MV-4-11 (cell line): ENCODE data around the gene EFNB2.

ENCODE experiments used
- DNase-seq: peaks from one replicate; lab custom pipeline; 2025; lab: John Stamatoyannopoulos, UW

EFNB2 gene, protein sequence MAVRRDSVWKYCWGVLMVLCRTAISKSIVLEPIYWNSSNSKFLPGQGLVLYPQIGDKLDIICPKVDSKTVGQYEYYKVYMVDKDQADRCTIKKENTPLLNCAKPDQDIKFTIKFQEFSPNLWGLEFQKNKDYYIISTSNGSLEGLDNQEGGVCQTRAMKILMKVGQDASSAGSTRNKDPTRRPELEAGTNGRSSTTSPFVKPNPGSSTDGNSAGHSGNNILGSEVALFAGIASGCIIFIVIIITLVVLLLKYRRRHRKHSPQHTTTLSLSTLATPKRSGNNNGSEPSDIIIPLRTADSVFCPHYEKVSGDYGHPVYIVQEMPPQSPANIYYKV

DNA sequence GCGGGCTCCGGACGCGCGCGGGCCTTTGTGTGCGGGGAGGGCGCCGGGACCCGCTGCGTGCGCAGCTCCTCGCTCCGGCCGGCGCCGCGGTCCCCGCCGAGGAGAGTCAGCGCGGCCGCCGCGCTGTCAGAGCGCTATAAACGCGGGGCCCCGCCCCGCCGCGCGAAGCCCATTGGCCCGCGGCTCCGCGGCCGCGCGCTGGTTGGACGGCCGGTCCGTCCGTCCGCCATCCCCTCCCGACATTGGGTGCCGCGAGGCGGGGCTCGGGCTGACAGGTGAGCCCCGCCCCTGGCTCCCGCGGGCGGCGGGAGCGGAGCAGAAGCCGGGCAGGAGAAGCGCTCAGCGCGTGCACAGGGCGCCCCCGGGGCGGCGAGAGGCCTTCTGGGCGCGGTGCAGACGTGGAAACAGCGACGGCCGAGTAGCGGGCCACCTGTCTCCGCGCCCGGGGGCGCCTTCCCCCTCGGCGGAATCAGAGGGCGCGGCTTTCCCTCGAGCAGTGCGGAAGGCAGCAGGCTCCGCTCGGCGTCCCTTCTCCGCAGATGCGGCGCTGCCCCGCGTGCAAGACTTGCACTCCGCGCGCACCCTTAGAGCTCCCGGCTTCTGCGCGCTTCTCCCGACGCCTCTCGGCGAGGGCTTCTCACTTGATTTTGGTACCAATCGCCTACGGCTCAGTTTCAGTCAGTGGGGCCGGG lies at the start of gene EFNB2:
EFNB2 (minus strand) TSS at position 111 of the 692 bp plus-strand sequence. CDS start 698 bp downstream, outside the sequence.
- peak; percentile 16 for DNase-seq

DNA sequence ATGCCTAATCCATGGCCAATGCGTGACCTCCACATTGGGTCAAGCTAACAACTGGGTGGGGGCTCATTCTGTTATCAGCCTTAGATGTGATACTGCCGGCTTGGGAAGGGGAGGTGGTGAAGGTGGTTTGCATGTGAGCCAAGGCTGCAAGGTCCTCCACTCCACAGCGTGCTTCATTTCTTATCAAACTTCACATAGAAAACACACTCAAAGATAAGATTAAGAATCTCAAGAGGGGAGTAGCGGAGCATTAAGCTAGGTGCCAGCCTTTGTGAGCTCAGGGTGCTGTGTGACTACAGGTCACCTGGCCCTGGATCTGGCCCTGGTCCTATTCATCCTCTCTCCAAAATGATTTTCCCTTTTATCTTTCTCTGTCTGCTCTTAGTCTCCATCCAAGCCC lies 45.8 kb upstream of the EFNB2 start:
- DNase-seq, result no peak

DNA sequence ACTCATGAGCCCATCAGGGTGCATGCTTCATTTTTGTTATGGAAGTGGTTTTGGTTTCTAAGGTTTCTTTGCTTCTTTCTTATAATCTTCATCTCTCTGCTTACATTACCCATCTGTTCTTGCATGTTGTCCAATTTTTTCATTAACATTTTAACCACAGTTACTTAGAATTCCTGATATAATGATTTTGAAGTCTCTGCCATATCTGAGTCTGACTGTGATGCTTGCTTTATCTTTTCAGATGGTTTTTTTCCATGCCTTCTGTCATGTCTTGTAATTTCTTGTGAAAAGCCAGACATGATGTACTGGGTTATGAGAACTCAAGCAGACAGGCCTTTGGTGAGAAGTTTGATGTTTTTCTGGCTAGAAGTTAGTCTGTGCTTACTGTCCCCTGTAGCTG lies 40.4 kb upstream of the EFNB2 start:
- DNase-seq, result no peak

DNA sequence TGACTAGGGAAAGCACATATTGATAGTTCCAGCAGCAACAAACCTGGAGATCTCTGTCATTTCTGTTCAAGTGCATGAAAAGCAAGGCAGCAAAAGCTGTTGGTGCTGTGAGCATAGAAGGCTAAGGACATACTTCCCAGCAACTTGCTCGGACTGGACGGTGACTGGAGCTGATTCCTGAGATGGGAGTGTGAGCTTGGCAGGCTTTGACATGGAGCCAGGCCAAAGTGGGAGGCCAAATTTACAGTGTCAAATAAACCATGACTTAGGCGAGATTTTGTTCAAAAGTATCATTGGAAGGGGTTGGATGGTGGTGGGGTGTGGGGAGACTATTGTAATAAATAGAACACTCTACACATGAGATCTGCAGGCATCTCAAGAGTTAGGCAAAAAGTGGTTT lies 38.4 kb upstream of the EFNB2 start:
- no peak for DNase-seq

DNA sequence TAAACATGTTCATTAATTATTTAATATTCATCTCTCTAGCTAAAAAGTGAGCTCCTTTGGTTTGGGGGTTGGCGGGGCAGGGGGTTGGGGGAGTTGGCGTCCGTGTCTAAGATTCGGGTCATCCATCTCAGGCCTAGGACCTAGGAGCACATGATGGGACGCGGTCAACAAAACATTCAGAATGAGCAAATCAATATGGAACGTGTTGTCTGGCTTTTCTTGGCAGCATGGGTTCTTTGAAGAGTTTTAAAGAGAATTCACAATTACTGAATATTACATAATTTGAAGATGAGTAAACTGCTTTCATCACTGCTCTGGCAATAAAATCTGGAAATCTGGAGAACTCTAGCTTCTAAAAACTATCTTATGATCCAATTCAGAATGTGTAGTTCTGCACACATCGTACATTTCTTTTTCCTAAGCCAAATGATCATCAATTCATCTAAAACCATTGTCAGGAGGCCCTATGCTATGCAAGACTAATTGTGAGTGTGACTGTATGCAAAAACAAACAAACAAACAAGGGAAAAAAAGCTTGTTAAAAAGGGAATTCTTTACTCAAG lies 37.9 kb upstream of the EFNB2 start:
- no peak for DNase-seq

DNA sequence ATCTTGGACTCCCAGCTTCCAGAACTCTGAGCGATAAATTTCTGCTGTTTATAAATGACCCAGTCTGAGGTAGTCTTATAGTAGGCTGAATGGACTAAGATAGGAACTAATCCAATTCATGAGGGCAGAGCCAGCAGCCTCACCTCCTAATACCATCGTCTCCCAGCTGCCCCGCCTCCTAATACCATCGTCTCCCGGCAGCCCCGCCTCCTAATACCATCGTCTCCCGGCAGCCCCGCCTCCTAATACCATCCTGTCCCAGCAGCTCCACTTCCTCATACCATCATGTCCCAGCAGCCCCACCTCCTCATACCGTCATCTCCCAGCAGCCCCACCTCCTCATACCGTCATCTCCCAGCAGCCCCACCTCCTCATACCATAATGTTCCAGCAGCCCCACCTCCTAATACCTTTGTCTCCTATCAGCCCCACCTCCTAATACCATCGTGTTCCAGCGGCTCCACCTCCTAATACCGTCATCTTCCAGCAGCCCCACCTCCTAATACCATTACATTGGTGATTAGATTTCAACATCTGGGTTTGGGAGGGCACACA lies 34.9 kb upstream of the EFNB2 start:
- no peak for DNase-seq

DNA sequence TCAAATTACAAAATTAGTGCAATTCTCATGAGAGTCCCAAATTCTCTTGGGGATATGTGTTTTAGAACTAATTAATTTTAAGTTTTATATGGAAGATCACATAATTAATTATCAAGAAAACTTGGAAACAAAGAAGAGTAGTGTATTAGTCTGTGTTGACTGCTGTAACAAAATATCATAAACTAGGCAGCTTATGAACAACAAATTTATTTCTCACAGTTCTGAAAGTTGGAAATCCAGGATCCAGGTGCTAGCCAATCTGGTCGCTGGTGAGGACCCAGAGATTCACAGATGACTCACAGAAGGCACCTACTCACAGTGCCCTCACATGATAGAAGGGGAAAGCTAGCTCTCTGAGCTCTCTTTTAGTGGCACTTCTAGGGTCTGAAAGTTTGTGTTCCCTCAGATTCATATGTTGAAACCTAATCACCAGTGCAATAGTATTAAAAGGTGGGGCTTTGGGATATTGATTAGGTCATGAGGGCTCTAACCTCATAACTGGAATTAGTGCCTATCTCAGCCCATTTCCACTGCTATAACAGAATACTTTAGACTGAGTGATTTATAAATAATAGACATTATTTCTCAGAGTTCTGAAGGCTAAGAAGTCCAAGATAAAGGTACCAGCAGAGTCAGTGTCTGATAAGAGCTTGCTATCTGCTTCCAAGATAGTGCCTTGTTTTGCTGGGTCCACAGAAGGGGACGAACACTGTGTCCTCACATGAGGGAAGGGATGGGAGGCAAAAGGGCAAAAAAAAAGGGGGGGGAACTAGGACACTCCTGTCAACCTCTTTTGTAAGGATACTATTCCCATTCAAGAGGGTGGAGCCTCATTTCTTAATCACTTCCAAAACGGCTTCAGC lies 34.0 kb upstream of the EFNB2 start:
- DNase-seq, result no peak

DNA sequence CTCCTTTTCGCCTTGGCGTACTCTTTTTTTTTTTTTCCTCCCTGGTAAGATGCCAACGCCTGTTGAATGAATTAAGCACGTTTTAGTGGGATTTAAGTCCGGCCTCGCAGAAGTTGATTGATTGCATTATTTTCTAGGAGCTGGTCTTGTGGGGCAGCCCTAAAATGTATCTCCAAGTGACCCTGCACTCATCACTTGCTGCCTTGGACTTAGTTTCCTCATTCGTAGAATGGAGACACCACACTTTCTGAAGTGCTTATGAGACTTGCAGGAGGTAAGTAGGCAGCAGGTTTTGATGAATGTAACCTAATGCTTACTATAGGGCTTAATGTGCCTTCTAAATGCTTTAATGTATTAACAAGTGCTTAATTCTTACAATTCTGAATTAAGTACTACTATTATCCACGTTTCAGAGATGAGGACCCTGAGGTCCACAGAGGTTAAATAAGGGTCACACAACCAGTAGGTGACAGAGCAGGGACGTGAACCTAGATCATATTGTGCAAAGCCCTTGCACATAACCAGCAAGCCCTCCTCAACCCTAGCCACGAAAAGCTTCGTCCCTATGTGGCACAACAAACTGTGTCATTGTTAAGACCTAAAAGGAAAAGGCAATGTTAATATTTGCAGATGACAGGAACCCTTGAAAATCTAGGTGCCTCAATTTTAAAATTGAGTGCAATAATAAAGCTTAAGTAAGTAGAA lies 33.0 kb upstream of the EFNB2 start:
- DNase-seq, result peak; percentile 32

DNA sequence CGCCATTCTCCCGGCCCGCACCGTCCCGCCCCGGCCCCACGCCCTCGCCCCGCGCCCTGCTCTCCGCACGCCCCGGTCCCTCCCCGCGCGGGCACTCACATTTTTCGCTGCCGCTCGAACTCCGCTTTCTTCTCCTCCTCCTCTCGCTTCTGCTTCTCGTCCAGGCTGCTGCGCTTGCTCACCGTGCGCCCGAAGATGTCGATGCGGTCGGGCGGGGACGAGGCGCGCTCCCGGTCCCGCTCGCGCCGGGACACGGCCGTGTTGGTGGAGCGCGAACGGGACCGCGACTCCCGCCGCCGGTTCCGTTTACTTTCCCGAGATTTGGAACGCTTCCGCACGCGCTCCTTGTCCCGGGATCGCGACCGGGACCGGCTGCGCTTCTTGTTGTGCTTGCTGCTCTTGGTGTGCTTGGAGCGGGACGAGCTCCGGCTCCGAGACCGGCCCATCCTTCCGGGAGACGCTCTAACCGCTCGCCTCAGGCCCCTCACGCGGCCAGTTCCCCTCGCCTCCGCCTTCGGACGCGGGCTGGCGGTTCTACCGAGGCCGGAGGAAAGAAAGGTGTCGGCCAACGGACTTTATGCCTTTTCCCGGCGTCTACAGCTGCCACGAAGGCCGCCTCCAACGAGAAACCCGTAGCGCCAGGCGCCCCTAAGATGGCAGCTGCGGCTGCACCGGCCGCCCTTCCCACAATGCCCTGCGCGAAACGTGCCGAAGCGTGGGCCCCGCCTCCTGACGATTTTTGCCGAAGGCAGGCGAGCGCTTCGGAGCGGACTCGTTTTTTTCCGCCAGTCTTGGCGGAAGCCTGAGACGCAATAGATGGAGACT lies 32.2 kb upstream of the EFNB2 start, which contains the start of gene ARGLU1:
ARGLU1 (minus strand) TSS at position 664 of the 825 bp plus-strand sequence; CDS start at position 446, 218 bp downstream.
- peak; percentile 87 for DNase-seq

DNA sequence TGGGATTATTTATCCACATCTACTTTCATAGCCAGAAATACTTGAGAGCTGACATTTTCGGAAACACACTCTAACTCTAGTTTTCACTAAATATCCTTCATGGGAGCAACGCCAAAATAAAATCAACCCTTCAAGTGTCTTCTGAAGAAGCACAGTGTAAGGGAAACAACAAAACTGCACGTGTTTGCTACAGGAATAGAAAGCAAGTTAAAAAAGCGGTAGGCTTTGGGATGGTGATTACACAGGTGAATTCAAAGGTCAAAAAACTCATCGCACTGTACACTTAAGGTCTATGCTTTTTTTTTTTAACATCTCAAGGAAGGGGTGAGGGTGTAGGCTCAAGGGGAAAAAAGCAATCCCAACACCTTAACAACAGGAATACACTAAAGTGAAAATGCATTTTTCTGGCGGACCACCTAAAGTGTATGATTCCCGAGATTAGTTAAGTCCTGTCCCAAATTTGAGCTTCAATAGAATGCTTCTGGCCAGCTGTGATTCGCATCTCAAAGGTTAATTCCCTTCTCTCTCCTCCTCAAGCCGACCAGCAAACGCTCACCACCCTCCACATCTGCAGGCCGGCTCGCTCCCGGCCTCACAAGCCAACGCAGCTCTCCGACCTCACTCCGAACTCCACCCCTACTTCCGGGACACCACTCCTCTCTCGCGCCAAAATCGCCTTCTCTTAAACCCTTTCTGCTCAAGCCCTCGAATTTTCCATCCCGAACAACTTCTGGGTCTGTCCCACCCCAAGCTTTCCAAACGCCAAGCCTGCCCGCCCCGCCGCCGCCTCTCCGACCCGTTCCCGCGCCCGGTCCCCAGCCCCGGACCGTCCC lies 31.4 kb upstream of the EFNB2 start:
- DNase-seq, result peak; percentile 43

DNA sequence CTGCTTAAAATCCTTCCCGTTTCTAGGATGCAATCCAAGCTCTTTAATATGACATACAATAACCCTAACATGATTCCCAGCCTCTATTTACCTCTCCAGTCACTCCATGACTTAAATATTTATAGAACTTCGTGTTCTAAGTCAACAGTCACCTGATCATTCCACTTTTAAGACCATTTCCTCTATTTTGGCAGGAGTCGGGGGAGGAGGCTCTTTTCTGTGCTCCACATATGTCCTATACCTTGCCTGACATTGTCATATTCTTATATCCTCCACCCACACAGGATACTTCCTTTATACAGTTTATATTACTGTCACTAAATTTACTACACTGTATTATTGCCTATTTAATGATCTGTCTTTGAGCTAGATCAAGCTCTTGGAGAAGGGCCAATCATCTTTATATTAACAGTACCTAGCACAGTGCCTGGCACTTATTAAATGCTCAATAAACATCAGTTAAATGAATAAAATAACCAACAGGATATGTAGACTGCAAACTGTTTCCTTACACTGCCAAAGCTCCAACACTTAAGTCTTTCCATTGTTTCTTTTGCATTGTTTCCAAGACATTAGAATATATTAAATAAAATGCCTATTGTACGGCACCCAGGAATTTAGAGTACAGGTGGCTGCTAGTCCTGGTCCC lies 29.8 kb upstream of the EFNB2 start:
- DNase-seq, result peak; percentile 19

DNA sequence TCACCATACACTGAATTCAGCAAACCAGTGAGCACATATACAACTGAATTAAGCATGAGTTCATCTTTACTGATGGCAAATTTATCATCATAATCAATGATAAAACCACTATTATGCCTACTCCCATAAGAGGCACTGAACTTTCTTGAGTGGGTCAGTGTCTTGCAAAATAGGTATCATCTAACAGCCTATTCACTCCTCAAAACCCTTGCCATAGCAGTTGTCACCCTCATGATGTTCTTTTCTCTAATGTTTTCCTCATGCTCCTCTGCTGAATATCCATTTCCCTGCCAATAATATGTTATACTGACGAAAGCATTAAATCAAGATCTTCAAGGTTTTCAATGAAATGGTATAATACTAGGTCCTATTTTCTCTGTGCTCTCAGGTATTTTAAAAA lies 26.8 kb upstream of the EFNB2 start:
- DNase-seq, result no peak

DNA sequence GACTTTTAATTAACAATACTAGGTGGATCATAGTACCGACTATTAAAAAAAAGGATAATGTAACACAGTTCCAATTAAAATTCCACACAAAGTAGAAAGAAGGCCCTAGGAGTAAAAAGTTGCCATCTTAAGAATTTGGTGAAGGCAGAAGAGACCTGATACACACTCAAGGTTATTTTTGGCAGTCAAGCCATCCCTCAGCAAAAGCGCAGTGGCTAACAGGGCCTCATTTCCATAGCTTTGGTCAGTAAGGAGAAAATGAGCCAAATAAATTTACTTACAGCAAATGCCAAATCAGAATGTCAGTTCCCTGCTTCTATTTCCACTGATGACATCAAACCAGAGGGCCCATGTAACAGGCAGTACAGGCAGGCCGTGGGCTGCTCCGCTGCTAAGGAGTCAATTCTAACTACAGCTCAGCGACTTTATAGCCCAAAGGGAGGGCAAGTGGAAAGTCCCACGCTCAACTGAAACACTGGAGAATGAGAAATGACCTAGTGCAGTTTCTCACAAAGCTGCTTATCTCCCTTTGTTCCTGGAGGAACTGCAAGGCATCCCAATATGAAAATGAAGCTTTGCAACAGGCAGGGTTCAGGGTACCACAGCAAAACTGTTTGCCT lies 26.2 kb upstream of the EFNB2 start:
- DNase-seq, result no peak

DNA sequence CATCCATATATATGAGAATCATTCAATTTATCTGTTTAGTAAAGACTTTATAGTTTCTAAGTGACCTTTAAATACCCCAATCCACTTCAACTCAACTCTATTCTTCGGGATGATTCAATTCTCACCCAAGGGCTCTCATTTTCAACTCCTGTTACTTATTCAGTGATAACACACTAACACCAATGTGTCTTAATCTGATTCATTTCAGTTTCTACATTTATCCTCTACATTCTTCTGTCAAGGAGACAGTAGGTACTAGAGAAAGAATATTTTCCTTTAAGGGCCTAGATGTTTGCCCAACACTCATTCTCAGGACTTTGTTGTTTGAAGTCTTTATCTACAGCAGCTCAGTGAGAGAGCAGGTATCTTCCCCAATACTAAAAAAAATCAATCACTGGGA lies 25.4 kb upstream of the EFNB2 start:
- no peak for DNase-seq

DNA sequence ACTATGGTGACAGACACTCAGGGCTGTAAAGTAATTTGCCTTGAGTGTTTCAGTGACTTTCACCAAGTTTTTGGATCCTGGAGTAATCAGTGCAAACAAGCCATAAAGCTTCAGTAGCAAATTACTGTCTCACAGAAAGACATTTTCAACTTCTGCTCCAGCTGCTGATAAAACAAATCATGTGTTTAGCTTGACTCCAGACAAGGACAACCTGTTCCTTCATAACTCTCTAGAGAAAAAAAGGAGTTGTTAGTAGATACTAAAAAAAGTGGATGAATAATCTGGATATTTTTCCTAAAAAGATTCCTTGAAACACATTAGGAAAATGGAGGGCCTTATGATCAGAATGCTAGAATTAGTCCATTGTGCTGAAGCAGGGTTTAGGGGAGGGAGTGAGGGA lies 23.1 kb upstream of the EFNB2 start:
- no peak for DNase-seq

DNA sequence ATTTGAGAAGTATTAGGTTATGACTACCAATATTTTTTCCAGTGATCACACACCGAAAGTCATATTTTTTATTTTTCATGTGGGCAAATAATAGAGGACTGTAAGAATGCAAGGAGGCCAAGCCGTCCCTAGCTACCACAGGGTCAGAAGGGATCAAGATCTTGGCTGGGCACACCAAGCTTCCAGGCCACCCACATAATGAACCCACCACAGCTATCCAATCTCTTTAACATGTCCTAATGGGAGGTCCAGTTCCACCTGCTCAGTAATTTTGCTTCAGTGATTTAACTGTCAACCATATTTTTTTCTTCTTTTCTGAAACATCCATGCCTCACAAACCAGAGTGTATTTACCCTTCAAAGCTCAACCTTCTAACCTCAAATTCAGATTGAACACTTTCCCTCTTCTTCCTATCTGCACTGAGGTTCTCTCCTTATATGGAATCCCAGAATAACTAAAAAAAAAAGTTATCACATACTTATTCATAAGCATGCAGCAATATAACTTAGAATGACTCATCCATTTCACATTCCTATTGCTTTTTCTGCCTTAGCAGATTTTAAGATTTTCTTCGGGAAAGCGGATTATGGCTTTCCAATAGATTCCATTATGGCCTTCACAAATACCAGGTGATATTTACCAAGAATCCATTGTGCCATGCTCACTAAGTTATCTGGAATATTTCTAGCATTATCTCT lies 20.3 kb upstream of the EFNB2 start:
- no peak for DNase-seq

DNA sequence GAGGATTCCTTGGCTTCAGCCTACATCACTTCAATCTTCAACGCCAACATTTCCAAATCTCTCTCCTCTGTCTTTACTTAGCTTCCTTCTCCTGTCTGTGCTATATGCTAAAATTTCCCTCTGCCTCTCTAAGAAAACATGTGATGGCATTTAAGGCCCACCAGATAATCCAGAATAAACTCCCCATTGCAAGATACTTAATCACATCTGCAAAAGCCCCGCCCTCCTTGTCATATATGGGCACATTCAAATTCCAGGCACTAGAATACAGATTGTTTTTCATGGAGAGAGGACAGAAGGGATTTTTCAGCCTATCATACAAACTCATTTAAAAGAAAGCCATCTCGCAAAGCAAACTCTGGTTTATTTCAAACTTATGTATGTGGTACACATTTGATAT lies 16.3 kb upstream of the EFNB2 start:
- DNase-seq, result no peak

DNA sequence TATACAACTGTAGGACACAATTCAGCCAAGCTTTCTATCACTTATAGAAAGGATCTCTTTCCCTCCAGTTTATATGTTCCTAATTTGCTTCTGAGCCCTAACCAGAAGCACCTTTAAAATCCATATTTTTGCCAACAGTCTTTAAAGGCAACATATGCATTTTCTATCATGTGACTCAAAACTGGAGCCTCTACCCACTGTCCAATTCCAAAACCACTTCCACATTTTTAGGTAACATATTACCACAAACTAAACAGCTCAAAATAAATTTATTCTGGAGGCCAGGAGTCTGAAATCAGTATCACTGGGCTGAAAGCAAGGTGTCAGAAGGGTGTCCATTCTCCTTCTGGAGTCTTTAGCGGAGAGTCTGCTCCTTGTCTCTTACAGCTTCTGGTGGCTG lies 15.9 kb upstream of the EFNB2 start:
- peak; percentile 61 for DNase-seq
